ENCODE results near the gene NDUFB6. TPM values are rescaled to one million over a fixed set of nuclear protein-coding genes. Genes with fewer than 3 reads are reported as not detected.

The NDUFB6 gene
- total and polyA plus RNA-seq, 4 donors = 22.3 to 118 (median 32.5) TPM

GRCh38 chr9:32577316-32577715, 4.4 kb upstream of the NDUFB6 start:
- TF ChIP-seq TAF1 (conservative IDR thresholded peaks at IDR 0.05) (no peak), FOXA2 (IDR thresholded peaks at IDR 0.05) (no peak), REST (IDR thresholded peaks at IDR 0.05) (no peak), YY1 (IDR thresholded peaks at IDR 0.05) (no peak), NR2F2 (IDR thresholded peaks at IDR 0.05) (no peak), HNF4G (IDR thresholded peaks at IDR 0.05) (no peak), SP1 (IDR thresholded peaks at IDR 0.05) (no peak), EGR1 (IDR thresholded peaks at IDR 0.05; ENCODE audit: low read depth in 2 of 2) (no peak), RXRA (IDR thresholded peaks at IDR 0.05) (no peak), JUND (IDR thresholded peaks at IDR 0.05) (no peak), GABPA (IDR thresholded peaks at IDR 0.05 in 1 of 2, conservative IDR thresholded peaks at IDR 0.05 in 1 of 2) (no peak), FOXA1 (IDR thresholded peaks at IDR 0.05) (no peak), HNF4A (conservative IDR thresholded peaks at IDR 0.05) (no peak)
- TF ChIP-seq, protein P1, sequence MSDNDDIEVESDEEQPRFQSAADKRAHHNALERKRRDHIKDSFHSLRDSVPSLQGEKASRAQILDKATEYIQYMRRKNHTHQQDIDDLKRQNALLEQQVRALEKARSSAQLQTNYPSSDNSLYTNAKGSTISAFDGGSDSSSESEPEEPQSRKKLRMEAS (IDR thresholded peaks at IDR 0.05) = no peak
- TF ChIP-seq, protein P2, sequence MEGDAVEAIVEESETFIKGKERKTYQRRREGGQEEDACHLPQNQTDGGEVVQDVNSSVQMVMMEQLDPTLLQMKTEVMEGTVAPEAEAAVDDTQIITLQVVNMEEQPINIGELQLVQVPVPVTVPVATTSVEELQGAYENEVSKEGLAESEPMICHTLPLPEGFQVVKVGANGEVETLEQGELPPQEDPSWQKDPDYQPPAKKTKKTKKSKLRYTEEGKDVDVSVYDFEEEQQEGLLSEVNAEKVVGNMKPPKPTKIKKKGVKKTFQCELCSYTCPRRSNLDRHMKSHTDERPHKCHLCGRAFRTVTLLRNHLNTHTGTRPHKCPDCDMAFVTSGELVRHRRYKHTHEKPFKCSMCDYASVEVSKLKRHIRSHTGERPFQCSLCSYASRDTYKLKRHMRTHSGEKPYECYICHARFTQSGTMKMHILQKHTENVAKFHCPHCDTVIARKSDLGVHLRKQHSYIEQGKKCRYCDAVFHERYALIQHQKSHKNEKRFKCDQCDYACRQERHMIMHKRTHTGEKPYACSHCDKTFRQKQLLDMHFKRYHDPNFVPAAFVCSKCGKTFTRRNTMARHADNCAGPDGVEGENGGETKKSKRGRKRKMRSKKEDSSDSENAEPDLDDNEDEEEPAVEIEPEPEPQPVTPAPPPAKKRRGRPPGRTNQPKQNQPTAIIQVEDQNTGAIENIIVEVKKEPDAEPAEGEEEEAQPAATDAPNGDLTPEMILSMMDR (IDR thresholded peaks at IDR 0.05; ENCODE audit: low read depth, low read length, missing input control) = no peak
- TF ChIP-seq, protein P3, sequence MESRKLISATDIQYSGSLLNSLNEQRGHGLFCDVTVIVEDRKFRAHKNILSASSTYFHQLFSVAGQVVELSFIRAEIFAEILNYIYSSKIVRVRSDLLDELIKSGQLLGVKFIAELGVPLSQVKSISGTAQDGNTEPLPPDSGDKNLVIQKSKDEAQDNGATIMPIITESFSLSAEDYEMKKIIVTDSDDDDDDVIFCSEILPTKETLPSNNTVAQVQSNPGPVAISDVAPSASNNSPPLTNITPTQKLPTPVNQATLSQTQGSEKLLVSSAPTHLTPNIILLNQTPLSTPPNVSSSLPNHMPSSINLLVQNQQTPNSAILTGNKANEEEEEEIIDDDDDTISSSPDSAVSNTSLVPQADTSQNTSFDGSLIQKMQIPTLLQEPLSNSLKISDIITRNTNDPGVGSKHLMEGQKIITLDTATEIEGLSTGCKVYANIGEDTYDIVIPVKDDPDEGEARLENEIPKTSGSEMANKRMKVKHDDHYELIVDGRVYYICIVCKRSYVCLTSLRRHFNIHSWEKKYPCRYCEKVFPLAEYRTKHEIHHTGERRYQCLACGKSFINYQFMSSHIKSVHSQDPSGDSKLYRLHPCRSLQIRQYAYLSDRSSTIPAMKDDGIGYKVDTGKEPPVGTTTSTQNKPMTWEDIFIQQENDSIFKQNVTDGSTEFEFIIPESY (IDR thresholded peaks at IDR 0.05) = no peak
- TF ChIP-seq, protein P4, sequence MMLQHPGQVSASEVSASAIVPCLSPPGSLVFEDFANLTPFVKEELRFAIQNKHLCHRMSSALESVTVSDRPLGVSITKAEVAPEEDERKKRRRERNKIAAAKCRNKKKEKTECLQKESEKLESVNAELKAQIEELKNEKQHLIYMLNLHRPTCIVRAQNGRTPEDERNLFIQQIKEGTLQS (IDR thresholded peaks at IDR 0.05) = no peak
- H3K4me1 ChIP-seq (ENCODE audit: control insufficient read depth in 4 of 4, insufficient read depth in 4 of 4, low read length in 3 of 4) = peaks cover 2 to 13% (median 9%) of the 10 kb centered on the region in 4 donors
- DNase-seq (ENCODE audit: low spot score) = no peak
- H3K4me3 ChIP-seq (ENCODE audit: low read depth in 1 of 3, low read length in 3 of 3) = no peak overlapping the region
- no peak overlapping the region for H3K9ac ChIP-seq (ENCODE audit: low read depth in 1 of 2, low read length in 2 of 2)
- no peaks in the 10 kb centered on the region for H3K9me3 ChIP-seq (ENCODE audit: control insufficient read depth in 4 of 4, low read length in 3 of 4)
- 82% methylated on average over 3 of the region's 3 CpGs for WGBS
- H3K27me3 ChIP-seq (ENCODE audit: control insufficient read depth in 4 of 4, insufficient read depth in 4 of 4, low read length in 3 of 4) = no peaks in the 10 kb centered on the region
- no peak overlapping the region for H3K27ac ChIP-seq (ENCODE audit: low read depth in 1 of 2, low read length in 2 of 2)
- no peaks in the 10 kb centered on the region for H3K36me3 ChIP-seq (ENCODE audit: control insufficient read depth in 4 of 4, insufficient read depth in 3 of 4, low read depth in 1 of 4, low read length in 3 of 4)
